IPS-NIHi11 (cell line): ENCODE measurements around the gene AGAP2.

Experiments
- DNase-seq: peaks from one replicate; pipeline ENCODE4 v3.0.0; 2012; ENCODE audit warnings: mixed read lengths, low spot score

Gene AGAP2

DNA sequence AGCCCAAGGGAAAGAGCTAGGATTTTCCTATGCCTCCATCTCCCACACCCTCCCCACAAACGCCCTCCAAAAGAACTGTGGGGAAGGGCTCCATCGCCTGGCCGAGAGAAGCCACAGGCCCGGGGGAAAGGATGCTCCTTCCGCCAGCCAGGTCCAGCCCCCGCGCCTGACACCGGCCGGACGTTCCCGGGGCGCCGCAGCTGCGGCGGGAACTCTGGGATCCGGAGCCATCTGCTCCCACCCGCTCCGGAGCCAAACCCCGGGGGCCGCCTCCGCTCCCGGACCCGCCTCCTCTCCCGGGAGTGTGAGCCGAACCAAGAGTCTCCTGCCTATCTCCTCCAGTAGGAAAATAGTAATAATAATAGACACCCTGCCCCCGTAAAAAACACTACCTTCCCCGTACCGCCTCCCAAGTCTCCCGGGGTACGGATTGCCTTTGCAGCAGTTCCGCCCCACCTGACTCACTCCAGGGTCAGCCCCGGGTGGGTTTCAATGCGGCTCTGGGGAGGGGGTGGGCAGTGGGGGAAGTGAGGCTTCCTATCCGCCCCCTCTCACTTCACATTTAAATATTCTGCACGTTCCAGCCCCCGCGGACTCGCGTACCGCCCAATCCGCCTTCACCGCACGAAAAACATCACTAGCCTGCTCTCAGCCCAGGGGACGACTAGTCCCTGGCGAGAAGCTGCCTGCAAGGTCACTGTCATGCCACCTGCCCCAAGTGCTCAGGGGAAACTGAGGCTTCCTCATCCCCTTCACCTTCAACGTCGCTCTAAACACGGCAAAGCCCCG, 2.4 kb downstream of the AGAP2 start:
- DNase-seq = peak; percentile 89

DNA sequence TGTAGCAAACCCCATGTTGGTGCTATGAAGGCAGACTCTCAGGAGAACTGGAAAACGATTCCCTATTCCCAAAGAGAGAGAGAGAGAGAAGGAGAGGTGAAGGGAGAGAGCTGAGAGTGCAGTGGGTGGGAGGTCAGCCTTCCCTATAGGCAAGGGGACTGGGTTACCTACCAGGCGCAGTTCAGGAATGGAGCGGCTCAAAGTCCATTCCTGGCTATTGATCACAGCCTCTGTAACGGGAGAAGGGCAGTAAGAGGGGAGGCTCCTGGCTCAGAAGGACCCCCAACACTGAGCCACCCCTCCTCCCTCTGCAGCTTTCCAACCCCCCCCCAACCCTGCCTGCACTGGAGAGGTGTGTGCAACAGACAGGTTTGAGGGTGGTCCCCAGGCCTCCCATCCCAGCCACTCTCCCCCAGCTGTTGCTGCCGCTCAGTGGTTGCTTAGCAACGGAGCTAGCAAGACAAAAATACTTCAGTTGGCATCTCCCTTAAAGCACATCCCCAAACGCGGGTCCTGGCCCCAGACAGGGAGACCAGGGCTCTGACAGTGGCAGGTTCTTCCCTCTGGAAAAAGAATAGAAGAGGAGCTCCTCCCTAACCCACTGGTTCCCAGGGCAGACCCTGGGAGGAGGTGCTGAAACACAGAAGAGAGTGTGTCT, 3.2 kb downstream of the AGAP2 start:
- DNase-seq = peak; percentile 33

DNA sequence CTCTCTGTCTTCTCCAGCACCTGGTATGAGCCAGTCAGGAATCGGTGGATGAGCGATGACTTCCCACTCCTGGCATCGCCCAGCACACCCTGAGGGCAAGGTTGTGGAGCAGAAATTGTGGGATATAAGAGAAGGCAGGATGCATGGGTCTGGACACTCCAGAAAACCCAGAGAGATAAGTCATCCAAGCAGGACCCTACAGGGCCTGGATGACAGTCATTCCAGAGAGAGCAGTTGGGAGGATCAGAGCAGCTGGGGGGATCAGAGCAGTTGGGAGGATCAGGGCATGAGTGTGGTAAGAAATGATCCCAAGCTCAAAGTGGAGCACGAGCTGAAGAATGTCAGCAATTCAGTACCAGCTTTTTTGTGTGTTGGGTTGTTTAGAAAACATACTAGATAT, 4.0 kb downstream of the AGAP2 start:
- no peak for DNase-seq

DNA sequence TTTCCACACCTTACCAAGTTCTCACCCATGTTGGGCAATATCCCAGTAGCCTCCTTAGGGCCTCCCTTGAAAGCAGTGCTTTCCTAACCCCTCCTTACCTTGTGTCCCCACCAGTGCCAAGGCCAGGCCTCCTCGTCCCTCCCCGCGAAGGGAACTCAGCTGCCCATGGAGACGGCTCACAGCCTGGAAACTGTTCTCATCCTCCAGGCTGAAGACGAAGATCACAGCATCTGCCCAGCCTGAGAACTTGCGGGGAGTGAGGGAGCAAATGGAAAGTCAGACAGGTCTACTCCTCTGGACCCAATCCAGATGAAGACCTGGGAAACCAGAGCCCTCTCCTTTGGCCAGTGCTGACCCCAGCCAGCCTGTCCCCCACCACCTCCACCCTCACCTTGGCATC, 4.6 kb downstream of the AGAP2 start:
- no peak for DNase-seq

DNA sequence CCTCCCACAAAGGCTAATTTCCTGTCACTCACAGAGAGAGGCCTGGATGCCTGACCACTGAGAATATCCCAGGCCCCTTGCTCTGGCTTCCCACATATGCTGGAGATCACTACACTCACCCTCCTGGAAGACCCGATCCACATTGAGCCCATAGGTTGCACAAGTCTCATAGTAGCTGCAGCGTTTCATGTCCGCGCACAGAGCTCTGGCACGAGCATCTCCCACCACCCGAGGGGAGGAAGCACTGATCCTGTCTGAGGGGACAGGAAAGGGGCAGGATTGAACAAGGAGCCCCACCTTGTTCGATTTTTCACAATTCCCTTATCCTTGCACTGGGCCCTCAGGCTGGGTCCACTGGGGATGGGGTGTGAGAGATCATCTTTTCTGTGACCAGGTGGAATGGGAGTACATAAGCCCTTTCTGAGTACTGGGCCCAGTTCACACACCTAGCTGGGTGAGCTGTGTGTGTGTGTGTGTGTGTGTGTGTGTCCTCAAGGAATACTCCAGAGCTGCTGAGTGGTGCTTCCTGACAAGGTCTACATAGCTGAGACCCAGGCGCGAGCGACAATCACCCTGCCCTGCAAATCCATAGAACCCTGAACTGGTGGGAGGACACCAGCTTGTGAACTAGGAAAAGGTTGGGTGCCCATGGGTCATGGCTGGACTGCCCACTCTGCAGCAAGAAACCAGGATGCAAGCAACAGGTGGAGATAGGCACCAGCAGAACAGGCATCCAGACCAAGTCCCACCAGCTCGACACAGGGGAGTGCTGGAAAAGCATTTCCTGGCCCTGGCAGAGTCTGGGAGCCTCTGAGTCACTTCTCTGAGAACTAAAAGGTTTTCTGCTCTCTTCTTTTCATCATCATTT, 5.6 kb downstream of the AGAP2 start:
- no peak for DNase-seq

DNA sequence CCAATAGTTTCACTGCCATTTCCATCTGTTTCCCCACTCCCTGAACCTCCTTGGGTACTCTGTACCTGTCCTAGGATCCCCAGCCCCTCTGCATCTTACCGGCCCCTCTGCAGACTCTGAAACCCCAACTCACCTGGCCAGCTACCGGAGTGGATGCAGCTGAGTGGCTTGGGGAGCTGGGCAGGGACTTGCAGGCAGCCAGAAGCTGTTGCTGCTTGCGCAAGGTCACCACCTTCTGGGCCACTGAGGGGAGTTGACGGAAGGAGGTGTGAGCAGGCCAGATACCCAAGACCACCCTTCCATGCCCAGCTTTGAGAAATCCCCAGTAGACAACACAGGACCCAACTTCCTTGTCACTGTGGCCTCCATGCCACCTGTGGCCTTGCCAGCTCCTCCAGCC, 6.3 kb downstream of the AGAP2 start:
- no peak for DNase-seq

DNA sequence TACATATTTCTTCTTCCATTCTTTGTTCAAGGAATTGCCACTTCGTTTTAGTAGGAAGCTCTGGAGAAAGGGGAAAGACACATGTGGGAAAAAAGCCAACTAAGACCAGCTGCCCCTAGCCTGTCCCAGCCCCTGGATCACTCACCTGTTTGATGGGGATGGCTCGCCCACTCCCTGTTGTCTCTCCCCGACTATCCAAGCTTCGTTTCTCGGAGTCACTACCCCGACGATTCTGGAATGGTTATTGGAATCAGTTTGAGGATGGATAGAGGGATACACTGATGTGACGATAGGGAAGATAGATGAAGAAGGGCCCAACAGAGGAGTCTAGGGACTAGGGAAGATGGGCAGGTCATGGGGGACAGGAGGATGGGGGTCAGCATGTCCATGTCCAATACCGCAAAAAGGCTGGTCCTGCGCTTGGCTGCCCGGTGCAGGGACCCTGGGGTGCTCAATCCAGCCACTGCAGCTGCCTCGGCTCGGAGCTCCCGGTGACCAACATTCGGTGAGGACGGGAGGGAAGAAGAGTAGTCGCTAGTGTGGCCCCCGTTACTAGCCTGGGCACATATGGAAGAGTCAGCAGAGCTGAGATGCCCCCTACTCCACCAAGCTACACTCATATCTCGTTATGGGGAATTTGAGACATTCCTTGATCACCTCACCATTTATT, 7.0 kb downstream of the AGAP2 start:
- no peak for DNase-seq

DNA sequence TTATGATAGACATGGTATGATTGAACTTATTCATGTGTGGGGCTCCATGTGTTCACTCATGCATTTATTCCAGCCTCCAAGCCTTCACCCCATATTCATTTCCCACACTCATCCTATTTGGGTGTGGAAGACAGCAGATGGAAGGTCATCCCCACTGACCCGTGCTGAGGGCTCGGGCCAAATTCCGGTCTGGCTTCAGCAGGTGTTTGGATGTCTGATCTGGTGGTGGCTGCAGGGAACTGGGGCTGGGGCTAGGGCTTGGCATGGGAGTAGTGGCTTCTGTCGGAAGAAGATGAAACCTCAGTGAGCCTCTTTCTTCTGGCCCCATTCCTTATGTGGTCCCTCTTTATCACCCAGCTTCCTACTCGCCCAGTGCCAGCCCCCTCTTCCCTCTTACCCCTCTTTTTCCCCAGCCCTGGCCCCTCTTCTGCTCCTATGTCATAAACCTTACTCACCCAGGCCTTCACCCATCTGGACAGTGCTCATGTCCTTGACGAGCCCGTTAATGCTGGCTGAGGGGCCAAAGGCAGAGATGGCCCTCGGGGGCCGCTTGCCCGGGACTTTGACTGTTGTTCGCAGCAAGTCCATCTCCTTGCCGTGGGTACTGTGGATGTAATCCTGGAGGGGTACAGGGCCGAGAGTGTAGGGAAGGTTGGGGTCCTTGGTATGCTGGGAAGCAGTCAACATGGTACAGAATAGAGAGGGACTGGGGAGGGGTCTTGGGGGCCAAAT, 8.0 kb downstream of the AGAP2 start:
- DNase-seq = no peak

DNA sequence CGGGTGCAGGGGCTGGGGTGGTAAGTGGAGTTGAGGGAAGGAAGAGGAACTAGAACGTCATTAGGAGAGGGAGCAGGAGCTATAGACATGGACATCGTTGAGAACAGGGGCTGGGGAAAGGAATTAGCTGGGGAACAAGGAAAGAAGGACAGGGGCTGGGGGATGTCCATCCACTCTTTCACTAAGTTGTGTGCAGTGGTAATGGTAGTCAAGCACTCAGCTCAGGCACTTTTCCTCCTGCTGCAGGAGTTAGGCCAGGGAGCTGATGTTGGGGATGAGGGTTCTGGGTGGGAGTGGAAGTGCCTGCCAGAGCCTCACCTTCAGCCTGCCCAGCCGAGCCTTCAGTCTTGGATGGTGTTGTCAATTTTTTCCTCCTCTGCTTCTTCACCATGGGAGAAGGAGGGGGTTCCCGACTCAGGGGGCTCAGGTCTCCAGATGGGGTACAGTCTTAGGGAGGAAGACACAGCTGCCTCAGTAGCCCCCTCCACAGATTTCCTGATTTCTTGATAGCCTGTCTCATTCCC, 9.2 kb downstream of the AGAP2 start:
- DNase-seq = no peak

DNA sequence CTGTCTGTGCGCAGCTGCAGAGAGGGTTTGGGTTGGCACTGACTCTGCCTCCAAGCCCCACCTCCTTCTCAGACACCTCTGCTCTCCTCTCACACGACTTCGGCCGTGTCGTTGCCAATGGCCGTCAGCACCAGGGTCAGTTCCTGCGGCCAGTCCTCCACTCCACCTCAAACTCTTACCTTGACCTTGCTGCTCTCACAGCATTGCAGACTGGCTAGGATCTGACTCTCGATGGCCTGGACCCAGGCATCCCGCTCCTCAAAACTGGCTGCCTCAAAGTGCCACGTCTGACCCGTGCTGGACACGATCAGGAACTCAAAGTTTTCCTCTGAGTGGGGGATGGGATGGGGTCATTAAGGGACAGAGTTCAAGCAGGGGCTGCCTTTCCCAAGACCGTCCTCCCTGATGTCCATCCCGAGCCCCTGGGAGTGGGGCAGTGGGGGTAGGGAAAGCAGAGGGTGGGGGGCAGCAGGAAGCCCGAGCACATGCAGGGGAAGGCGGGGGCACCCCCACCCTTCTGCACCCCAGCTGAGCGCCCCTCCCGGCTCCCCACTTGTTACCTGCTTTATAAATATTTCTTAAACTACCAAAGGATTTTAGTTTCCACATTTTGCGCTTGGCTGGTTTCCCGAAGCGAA, 10.7 kb downstream of the AGAP2 start:
- peak; percentile 85 for DNase-seq

DNA sequence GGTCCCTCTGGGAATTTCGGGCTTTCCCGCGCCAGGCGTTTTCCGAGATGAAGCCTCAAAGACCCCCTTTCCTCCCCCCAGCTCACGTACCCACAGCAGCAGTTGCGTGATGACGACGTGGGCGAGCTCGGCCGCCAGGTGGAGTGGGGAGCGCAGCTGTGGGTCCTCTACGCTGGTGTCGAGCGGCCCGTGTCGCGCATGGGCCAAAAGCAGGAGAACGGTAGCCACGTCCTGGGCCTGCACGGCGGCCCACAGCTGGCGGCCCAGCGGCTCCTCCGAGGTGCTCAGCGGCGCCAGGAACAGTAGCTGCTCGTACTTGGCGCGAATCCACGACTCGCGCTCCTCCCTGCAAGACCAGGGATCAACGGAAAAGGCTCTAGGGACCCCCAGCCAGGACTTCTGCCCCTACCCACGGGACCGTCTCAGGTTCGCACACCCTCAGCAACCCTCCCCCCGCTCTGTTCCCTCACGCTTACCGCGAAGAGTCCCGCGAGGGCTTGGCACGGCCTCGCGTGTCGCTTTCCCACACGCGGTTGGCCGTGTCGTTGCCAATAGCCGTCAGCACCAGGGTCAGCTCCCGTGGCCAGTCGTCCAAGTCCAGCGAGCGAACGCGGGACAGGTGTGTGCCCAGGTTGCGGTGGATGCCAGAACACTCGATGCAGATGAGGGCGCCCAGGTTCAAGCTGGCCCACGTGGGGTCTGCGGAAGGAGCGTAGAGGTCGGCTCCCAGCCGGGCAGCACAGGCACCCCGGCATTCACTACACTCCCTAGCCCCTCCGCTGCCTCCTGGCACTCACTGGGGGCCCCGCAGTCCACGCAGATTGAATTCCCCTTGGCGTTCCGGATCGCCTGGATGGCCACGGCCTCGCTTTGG, 11.4 kb downstream of the AGAP2 start:
- peak; percentile 59 for DNase-seq

DNA sequence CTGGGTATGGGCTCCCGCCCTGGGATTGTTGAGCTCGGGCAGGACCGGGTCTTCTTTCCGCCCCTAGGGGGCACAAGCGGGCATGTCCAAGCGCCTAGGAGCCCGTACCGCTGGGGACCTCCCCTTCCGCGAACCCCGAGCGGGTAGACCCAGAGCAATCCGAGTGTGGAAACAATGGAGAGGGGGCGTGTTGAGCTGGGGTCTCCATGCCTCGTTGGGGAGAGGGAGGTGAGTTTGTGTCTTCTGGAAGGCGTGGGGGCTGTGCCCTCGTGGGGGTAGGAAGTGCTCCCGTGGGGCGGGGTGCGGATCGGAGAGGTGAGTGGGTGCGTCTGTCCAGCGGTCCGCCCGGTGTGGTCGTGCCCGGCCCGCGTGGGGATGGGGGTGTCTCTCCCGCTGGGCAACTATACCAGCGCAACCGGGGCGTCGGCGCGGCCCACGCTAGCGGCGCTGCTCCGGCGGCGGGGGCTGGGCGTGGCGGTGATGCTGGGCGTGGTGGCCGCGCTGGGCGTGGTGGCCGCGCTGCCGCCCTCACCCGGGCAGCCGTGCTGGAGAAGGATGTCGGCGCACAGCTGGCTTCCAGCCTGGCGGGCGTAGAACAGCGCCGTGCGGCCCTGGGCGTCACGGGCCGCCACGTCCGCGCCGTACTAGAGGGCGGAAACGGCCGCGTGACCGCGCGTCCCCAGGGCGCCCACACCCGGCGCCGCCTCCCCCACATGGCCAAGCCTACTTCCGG, 12.2 kb downstream of the AGAP2 start:
- peak; percentile 99 for DNase-seq

DNA sequence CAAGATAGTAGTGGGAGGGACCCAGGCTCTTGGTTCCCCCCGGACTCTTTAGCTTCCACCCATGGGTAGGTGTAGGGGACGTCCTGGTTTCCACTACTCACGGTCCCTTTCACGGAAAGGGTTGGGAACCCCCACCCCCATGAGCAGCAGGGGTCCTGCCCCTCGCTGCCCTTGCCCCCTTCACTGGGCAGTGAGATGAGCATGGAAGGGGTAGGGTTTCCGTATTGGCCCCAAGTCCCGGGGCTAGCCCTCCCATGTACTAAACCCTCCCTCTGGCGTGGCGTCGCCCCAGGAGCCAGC, 12.7 kb downstream of the AGAP2 start:
- no peak for DNase-seq

DNA sequence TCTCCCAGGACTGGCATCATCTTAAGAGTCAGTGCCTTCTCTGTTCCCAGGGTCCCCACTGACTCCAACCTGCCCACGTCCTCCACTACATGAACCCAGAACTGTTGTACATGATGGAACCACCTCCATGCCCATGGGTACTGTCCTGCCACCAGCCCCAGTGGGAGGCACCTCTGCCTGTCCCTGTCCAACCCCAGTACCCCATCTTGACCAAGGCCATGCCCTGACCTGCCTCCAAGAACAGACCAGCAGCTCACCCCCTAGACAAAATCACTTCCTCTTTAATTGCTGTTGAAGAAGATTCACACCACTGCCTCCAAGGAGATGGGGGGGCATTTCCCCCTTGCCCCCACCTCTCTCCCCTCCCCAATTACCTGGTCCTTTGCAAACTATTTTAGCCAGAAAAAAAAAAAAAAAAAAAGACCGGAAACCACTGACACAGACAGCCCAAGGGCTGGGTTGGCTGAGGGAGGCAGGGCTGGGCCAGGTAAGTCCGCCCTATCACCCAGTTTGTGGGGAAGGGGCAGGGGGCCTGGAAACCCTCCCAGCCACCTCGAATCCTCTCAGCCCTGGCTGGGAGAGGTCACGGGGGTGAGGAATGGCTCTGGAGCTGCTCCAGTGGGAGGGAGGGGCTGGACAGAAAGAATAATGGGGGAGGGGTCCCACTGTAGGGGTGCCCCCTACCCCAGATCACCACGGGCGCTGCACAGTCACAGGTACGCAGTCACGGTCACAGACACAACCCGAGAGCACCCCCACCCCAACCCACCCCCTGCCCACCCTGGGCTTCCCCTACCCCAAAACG, 13.4 kb downstream of the AGAP2 start:
- no peak for DNase-seq

DNA sequence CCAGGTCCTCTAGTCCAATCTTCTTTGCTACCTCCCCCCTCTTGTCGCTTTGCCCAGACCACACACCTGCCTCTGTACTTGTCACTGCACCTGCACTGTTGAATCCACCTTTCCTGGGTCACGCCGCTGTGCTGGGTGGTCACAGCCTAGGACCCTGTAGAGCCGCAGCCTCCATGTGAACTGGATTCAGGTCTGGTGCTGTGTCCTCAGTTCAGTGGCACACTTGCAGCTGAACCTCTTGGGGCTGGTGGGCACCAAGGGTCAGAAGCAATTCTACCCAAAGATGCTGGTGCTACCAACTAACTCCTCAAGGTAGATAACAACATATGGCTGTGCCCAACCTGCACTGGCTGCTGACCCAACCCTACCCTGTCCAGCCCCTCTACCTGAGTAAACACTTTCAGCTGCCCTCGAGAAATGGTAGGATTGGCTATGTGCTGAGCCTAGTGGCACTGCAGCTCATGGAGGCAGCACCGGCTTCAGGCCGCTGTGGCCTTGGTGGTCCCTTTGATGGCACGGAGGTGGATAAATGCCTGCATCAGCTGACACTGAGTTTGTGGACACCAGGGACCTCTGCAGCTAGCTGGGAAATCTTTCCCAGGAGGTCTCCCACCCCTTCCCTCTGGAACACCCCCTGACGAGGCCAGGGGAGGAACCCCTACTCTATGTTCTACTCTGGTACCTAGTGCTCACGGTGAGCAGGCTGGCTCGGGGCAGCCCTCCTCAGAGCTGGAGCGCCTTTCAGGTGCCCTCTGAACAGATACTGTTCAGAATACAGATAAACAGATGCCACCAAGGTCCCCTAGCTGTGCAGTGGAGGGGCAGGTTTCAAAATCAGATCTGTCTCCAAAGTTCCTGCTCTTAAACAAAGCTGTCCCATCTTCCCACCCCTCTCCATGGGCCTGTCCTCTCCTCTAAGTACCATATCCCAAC, 14.3 kb downstream of the AGAP2 start:
- DNase-seq = no peak

DNA sequence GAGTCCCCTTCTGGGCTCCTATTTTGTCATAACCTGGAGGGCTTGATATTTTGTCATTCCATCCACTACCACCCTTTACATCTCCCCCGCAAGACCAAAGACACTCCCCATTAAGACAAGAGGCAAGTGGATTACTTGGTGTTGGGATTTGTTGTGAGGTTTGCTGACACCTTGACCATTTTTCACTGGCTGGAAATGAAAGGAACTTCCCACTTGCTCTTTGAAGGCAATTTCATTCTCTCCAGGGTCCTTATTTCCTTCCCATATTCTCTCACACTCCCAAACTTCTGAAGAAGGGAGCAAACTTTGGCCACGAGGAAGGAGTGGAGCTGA, 14.9 kb downstream of the AGAP2 start:
- no peak for DNase-seq
